HepG2 (cell line): ENCODE measurements around the gene TRMT2A. TPM values are rescaled to one million over a fixed set of nuclear protein-coding genes. Genes with fewer than 3 reads are reported as not detected.
A peak's percentile ranks its signal among the peaks of the same experiment; 100 is the strongest.

Experiments
- FOXA1 ChIP-seq, 2 experiments: fragments of 450-650 bp in 1 of 2; sonication (generic) in 1 of 2; formaldehyde crosslinking in 1 of 2; IDR thresholded peaks; 2 replicates each; pipeline versions ENCODE4 v1.4.0 to v1.6.1; 2016 to 2020; ENCODE audit warnings: missing genetic modification reagents in 1 of 2
- GABPA ChIP-seq, 2 experiments: IDR thresholded peaks; 2 replicates each; pipeline ENCODE4 v1.6.1; 2011 to 2016; ENCODE audit warnings: low read depth in 2 of 2, low read length in 1 of 2, missing biosample characterization in 1 of 2, missing genetic modification characterization in 1 of 2
- MXD4 ChIP-seq: IDR thresholded peaks from 2 replicates; pipeline ENCODE4 v1.6.1; 2016; ENCODE audit warnings: mild to moderate bottlenecking, missing biosample characterization, missing genetic modification reagents
- NFKBIZ ChIP-seq: IDR thresholded peaks from 2 replicates; pipeline ENCODE4 v1.6.1; 2018; ENCODE audit warnings: missing genetic modification reagents, missing compliant biosample characterization
- TFAP4 ChIP-seq: sonication (generic); IDR thresholded peaks from 2 replicates; pipeline ENCODE4 v1.6.1; 2016; ENCODE audit warnings: low read depth, borderline replicate concordance
- ZBTB7A ChIP-seq: sonication (generic); formaldehyde crosslinking; IDR thresholded peaks from 2 replicates; pipeline ENCODE4 v1.8.0; 2022; ENCODE audit warnings: mild to moderate bottlenecking, missing genetic modification reagents
- ZNF788 ChIP-seq: sonication (generic); formaldehyde crosslinking; IDR thresholded peaks from 2 replicates; pipeline ENCODE4 v1.5.0; 2020; ENCODE audit warnings: mild to moderate bottlenecking, missing genetic modification reagents, borderline replicate concordance
- polyA plus RNA-seq, 8 experiments: library from polyadenylated mRNA; depleted of rRNA in 3 of 8; stranded (reverse) in 7 of 8; unstranded in 1 of 8; fragments of >200 nt; fragmentation: Illumina TruSeq in 4 of 8; extraction: Trizol in 4 of 8; gene quantifications; 2 replicates each; pipeline versions ENCODE4 v1.2.1 to v1.2.3, GENCODE V29; 2011 to 2016; ENCODE audit warnings: low read depth in 4 of 8, missing spikeins in 1 of 8, mixed read lengths in 1 of 8; ENCODE audit not compliant: insufficient read depth in 1 of 8
- total RNA-seq, 5 experiments: library from RNA; depleted of rRNA; stranded (reverse); fragments of >200 nt; fragmentation: Illumina TruSeq; extraction: Trizol; gene quantifications; 2 replicates each; pipeline ENCODE4 v1.2.3, GENCODE V29; 2016; ENCODE audit warnings: low read depth in 1 of 5
- TF ChIP-seq, protein P1 (sequence below): sonication (generic); formaldehyde crosslinking; IDR thresholded peaks from 2 replicates; pipeline ENCODE4; 2020; ENCODE audit warnings: missing genetic modification reagents, mild to moderate bottlenecking, borderline replicate concordance
- TF ChIP-seq, protein P2 (sequence below): sonication (generic); formaldehyde crosslinking; IDR thresholded peaks from 2 replicates; pipeline ENCODE4 v1.4.0; 2020; ENCODE audit warnings: mild to moderate bottlenecking, missing genetic modification reagents
- TF ChIP-seq, protein P3 (sequence below): sonication (generic); formaldehyde crosslinking; IDR thresholded peaks from 2 replicates; pipeline ENCODE4 v1.5.0; 2020; ENCODE audit warnings: mild to moderate bottlenecking, missing genetic modification reagents

TRMT2A gene
- total and polyA plus RNA-seq, 2 of the 13 experiments (the other 11 are each of a cell fraction or from before 2014, with no cell fraction given), result 24.0 to 30.3 TPM

- TF ChIP-seq, protein P1, sequence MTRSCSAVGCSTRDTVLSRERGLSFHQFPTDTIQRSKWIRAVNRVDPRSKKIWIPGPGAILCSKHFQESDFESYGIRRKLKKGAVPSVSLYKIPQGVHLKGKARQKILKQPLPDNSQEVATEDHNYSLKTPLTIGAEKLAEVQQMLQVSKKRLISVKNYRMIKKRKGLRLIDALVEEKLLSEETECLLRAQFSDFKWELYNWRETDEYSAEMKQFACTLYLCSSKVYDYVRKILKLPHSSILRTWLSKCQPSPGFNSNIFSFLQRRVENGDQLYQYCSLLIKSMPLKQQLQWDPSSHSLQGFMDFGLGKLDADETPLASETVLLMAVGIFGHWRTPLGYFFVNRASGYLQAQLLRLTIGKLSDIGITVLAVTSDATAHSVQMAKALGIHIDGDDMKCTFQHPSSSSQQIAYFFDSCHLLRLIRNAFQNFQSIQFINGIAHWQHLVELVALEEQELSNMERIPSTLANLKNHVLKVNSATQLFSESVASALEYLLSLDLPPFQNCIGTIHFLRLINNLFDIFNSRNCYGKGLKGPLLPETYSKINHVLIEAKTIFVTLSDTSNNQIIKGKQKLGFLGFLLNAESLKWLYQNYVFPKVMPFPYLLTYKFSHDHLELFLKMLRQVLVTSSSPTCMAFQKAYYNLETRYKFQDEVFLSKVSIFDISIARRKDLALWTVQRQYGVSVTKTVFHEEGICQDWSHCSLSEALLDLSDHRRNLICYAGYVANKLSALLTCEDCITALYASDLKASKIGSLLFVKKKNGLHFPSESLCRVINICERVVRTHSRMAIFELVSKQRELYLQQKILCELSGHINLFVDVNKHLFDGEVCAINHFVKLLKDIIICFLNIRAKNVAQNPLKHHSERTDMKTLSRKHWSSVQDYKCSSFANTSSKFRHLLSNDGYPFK (CRISPR knock-in tag), result 0 out of 2 replicates have a peak, but pooled peaks have one; percentile 24
- TF ChIP-seq NFKBIZ (CRISPR knock-in tag), result no peak
- TF ChIP-seq TFAP4, result no peak; the same call in 1 of the 2 replicates
- no peak for TF ChIP-seq FOXA1 (IDR thresholded peaks at IDR 0.05)
- no peak for TF ChIP-seq FOXA1 (CRISPR knock-in tag; IDR thresholded peaks at IDR 0.05)
- TF ChIP-seq, protein P2, sequence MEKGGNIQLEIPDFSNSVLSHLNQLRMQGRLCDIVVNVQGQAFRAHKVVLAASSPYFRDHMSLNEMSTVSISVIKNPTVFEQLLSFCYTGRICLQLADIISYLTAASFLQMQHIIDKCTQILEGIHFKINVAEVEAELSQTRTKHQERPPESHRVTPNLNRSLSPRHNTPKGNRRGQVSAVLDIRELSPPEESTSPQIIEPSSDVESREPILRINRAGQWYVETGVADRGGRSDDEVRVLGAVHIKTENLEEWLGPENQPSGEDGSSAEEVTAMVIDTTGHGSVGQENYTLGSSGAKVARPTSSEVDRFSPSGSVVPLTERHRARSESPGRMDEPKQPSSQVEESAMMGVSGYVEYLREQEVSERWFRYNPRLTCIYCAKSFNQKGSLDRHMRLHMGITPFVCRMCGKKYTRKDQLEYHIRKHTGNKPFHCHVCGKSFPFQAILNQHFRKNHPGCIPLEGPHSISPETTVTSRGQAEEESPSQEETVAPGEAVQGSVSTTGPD (CRISPR knock-in tag), result no peak
- TF ChIP-seq ZBTB7A (CRISPR knock-in tag), result peak; percentile 40; the same call in 1 of the 2 replicates
- TF ChIP-seq, protein P3, sequence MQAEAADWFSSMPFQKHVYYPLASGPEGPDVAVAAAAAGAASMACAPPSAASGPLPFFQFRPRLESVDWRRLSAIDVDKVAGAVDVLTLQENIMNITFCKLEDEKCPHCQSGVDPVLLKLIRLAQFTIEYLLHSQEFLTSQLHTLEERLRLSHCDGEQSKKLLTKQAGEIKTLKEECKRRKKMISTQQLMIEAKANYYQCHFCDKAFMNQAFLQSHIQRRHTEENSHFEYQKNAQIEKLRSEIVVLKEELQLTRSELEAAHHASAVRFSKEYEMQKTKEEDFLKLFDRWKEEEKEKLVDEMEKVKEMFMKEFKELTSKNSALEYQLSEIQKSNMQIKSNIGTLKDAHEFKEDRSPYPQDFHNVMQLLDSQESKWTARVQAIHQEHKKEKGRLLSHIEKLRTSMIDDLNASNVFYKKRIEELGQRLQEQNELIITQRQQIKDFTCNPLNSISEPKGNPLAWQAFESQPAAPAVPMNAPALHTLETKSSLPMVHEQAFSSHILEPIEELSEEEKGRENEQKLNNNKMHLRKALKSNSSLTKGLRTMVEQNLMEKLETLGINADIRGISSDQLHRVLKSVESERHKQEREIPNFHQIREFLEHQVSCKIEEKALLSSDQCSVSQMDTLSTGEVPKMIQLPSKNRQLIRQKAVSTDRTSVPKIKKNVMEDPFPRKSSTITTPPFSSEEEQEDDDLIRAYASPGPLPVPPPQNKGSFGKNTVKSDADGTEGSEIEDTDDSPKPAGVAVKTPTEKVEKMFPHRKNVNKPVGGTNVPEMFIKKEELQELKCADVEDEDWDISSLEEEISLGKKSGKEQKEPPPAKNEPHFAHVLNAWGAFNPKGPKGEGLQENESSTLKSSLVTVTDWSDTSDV (CRISPR knock-in tag), result peak; percentile 47; the same call in 1 of the 2 replicates
- TF ChIP-seq MXD4 (CRISPR knock-in tag), result no peak
- no peak for TF ChIP-seq GABPA (IDR thresholded peaks at IDR 0.05; ENCODE audit: low read depth, low read length)
- TF ChIP-seq GABPA (CRISPR knock-in tag; IDR thresholded peaks at IDR 0.05; ENCODE audit: low read depth), result no peak
- peak; percentile 39; the same call in 1 of the 2 replicates for TF ChIP-seq ZNF788 (CRISPR knock-in tag)
These were observed 15.0 kb upstream of the TRMT2A start (continued) for GRCh38 chr22:20131859-20132685.
